ENCODE data around the gene SETD3.

- TF ChIP-seq CTCF (conservative IDR thresholded peaks at IDR 0.05; ENCODE audit: low read depth in 2 of 2) (no peak), POLR2AphosphoS5 (IDR thresholded peaks at IDR 0.05; ENCODE audit: low read depth) (no peak), EZH2 (IDR thresholded peaks at IDR 0.05; ENCODE audit: low read depth, unreplicated experiment) (no peak), REST (IDR thresholded peaks at IDR 0.05; ENCODE audit: unreplicated experiment) (no peak), CREB1 (CRISPR knock-in tag; IDR thresholded peaks at IDR 0.05; ENCODE audit: low read depth) (no peak), EZH2phosphoT487 (IDR thresholded peaks at IDR 0.05; ENCODE audit: unreplicated experiment) (no peak), ETS1 (IDR thresholded peaks at IDR 0.05) (no peak), STAT1 (IDR thresholded peaks at IDR 0.05; ENCODE audit: unreplicated experiment) (no peak), JUNB (IDR thresholded peaks at IDR 0.05; ENCODE audit: unreplicated experiment) (no peak), ZNF331 (CRISPR knock-in tag; IDR thresholded peaks at IDR 0.05; ENCODE audit: low read depth) (no peak)
Measured at GRCh38 chr14:99519347-99519881, 38.8 kb upstream of the SETD3 start.
